Activated CD8-positive, alpha-beta T cell treated with anti-CD3 and anti-CD28 coated beads for 36 hours (primary cell): ENCODE data around the gene ABCD1. TPM values are rescaled to one million over a fixed set of nuclear protein-coding genes. Genes with fewer than 3 reads are reported as not detected.
A peak's percentile ranks its signal among the peaks of the same experiment; 100 is the strongest.
"Not testable (repeated sequence)": the region's sequence is repeated elsewhere in the genome, so short reads cannot be mapped to it uniquely, and the experiment has no call there.

Experiments used
- ATAC-seq: fragments of 200-7000 bp; cut with Tn5 transposase; one replicate; pipeline ENCODE4 v1.10.0; 2021; ENCODE audit warnings: mild to moderate bottlenecking, moderate library complexity
- CTCF ChIA-PET: fragments of 350-600 bp; sonication (Branson Sonifier 250); formaldehyde crosslinking; loops from one replicate; lab custom pipeline; 2021; ENCODE audit warnings: antibody characterized with exemption; lab: Charles Lee
- POLR2A ChIA-PET: fragments of 350-600 bp; sonication (Branson Sonifier 250); formaldehyde crosslinking; loops from one replicate; lab custom pipeline; 2021; ENCODE audit warnings: antibody characterized with exemption; lab: Charles Lee
- DNase-seq: peaks from one replicate; pipeline ENCODE4 v3.0.0-alpha.2; 2020
- H3K27ac Mint-ChIP-seq: one replicate; pipeline ENCODE4 v1.8.0; 2021; ENCODE audit warnings: mild to moderate bottlenecking, mixed read lengths
- H3K27me3 Mint-ChIP-seq: one replicate; pipeline ENCODE4 v1.8.0; 2021; ENCODE audit warnings: mixed read lengths
- H3K36me3 Mint-ChIP-seq: one replicate; pipeline ENCODE4 v1.8.0; 2021; ENCODE audit warnings: low read depth, mixed read lengths
- H3K4me1 Mint-ChIP-seq: one replicate; pipeline ENCODE4 v1.8.0; 2021; ENCODE audit warnings: low read depth, mixed read lengths
- H3K4me3 Mint-ChIP-seq: one replicate; pipeline ENCODE4 v1.8.0; 2021; ENCODE audit warnings: mild to moderate bottlenecking, moderate library complexity, mixed read lengths
- H3K9me3 Mint-ChIP-seq: one replicate; pipeline ENCODE4 v1.8.0; 2021; ENCODE audit warnings: mixed read lengths
- intact Hi-C: fragments of 100-400 bp; cut with micrococcal nuclease; formaldehyde crosslinking; loops from one replicate; pipeline ENCODE4 v1.10.0; 2022
- total RNA-seq, 2 experiments: library from RNA; stranded (reverse); gene quantifications; one replicate each; pipeline ENCODE4 v1.2.3, GENCODE V29; 2021
- TF ChIP-seq, protein P1 (sequence below): fragments of 200-600 bp; IDR thresholded peaks from one replicate; pipeline ENCODE4 v1.8.0; 2022; ENCODE audit warnings: antibody characterized with exemption, mild to moderate bottlenecking

Gene ABCD1
- total RNA-seq, 2 experiments from 2014 or later: 3.9 to 4.4 TPM

DNA sequence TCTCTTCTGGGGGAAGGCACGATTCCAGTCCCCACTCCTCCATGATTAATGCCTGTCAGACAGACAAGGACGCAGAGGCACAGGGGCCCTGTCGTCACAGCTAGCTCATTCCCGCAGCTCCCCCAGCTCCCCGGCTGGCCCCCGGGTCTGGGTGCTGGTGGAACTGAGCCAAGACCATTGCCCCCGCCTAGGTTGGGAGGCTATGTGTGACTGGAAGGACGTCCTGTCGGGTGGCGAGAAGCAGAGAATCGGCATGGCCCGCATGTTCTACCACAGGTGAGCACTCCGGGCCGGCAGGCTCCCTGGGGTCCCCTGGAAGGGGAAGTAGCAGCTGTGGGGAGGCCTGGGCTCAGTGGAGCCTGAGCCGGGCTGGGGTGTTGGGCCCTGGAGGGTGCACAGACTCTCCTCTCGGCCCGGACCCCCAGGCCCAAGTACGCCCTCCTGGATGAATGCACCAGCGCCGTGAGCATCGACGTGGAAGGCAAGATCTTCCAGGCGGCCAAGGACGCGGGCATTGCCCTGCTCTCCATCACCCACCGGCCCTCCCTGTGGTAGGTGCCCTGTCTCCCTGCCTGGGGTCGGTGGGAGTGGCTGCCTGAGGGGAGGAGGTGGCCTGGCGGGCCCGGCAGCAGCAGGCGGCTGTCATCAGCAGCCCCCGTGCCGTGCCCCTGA is 18.3 kb downstream of the ABCD1 start:
- intact Hi-C loops, POLR2A ChIA-PET, H3K9me3 Mint-ChIP-seq, H3K27me3 Mint-ChIP-seq, H3K4me3 Mint-ChIP-seq, DNase-seq, H3K27ac Mint-ChIP-seq, CTCF ChIA-PET, H3K36me3 Mint-ChIP-seq, ATAC-seq: not testable (repeated sequence)
- H3K4me1 Mint-ChIP-seq: peaks cover 13% of the 10 kb centered on the region

DNA sequence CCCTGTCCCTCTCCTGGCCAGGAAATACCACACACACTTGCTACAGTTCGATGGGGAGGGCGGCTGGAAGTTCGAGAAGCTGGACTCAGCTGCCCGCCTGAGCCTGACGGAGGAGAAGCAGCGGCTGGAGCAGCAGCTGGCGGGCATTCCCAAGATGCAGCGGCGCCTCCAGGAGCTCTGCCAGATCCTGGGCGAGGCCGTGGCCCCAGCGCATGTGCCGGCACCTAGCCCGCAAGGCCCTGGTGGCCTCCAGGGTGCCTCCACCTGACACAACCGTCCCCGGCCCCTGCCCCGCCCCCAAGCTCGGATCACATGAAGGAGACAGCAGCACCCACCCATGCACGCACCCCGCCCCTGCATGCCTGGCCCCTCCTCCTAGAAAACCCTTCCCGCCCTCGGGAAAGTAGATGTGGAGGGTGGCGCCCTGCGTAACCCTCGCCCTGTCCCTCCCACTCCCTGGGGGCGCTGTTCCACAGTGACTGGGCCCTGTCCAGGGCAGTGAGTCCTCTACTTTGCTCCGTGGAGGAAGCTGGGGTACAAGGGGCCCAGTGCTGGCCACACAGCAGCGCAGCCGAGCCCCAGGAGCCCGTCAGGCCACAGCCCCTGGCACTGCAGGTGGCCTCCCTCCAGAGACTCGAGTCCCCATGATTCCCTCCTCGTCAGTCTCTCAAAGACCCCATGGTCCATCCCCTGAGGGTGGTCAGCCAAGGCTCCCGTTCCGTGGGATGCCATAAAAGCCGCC is 19.0 kb downstream of the ABCD1 start:
- H3K27me3 Mint-ChIP-seq, intact Hi-C loops, ATAC-seq, H3K27ac Mint-ChIP-seq, H3K4me3 Mint-ChIP-seq, CTCF ChIA-PET, H3K36me3 Mint-ChIP-seq, DNase-seq, H3K9me3 Mint-ChIP-seq, POLR2A ChIA-PET: not testable (repeated sequence)
- H3K4me1 Mint-ChIP-seq: peaks cover 13% of the 10 kb centered on the region

DNA sequence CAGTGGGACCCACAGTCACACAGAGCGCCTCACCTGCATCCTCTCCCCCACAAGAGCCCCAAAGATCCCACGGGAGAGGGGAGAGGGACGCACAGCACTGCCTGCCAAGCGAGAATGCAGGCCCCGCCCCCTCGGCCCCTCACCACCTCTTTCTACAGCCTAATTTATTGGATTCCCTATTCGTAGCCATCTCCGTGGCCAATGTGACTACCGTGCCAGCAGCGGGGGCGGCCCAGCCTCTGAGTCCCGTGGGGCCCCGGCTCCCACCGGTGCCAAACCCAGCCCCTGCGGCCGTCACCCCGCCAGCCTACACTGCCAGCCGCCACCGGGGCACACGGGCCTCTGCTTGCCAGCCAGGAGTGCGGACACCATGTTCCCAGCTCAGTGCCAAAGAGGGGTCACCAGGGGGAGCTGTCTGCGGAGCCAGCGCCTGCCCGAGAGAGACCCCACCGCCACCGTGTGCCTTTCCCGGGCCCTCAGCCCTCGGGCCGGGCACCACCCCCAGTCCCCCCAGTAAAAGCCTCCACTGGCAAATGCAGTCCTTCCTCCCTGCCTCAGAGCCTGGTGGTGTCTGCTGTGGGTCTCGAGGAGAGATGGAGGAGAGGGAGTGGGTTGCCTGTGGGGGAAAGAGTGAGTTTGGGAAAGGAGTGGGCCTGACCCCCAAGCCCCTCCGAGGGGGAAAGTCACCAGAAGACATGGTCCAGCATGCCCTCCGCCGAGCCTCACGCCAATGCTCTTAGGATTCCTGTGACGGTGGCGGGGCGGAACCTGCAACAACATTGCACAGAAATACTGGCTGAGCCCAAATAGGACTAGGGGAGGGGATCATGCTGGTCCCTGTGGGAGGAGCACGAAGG is 19.8 kb downstream of the ABCD1 start:
- no peak overlapping the region for H3K4me3 Mint-ChIP-seq
- H3K9me3 Mint-ChIP-seq: no peaks in the 10 kb centered on the region
- ATAC-seq (no peak), DNase-seq (no peak)
- no peak overlapping the region for H3K27ac Mint-ChIP-seq
- no peaks in the 10 kb centered on the region for H3K36me3 Mint-ChIP-seq
- CTCF ChIA-PET: no interaction called here
- TF ChIP-seq, protein P1, sequence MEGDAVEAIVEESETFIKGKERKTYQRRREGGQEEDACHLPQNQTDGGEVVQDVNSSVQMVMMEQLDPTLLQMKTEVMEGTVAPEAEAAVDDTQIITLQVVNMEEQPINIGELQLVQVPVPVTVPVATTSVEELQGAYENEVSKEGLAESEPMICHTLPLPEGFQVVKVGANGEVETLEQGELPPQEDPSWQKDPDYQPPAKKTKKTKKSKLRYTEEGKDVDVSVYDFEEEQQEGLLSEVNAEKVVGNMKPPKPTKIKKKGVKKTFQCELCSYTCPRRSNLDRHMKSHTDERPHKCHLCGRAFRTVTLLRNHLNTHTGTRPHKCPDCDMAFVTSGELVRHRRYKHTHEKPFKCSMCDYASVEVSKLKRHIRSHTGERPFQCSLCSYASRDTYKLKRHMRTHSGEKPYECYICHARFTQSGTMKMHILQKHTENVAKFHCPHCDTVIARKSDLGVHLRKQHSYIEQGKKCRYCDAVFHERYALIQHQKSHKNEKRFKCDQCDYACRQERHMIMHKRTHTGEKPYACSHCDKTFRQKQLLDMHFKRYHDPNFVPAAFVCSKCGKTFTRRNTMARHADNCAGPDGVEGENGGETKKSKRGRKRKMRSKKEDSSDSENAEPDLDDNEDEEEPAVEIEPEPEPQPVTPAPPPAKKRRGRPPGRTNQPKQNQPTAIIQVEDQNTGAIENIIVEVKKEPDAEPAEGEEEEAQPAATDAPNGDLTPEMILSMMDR: peak; percentile 25
- intact Hi-C loops: no loop called here
- peaks cover 4% of the 10 kb centered on the region for H3K27me3 Mint-ChIP-seq
- POLR2A ChIA-PET: no interaction called here
- H3K4me1 Mint-ChIP-seq: peaks cover 13% of the 10 kb centered on the region

DNA sequence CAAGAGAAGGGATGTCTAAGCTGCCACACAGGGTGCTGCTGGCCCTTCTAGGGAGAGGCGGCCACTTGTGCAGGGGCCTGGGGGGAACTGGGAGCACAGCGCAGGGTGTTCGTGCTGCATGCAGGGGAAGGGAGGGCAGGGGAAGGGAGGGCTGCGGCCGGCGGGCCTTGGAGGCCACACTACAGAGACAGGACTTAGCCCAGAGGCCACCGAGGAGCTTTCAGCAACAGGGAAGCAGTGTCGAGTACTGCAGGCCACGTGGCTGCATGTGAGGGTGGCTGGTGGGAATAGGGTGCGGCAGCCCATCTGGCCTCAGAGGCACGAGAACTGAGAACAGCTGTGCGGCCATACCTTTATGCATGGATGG is 20.4 kb downstream of the ABCD1 start:
- POLR2A ChIA-PET, DNase-seq, H3K27ac Mint-ChIP-seq, ATAC-seq, H3K36me3 Mint-ChIP-seq, H3K9me3 Mint-ChIP-seq, CTCF ChIA-PET, H3K27me3 Mint-ChIP-seq, H3K4me3 Mint-ChIP-seq, intact Hi-C loops: not testable (repeated sequence)
- H3K4me1 Mint-ChIP-seq: peaks cover 11% of the 10 kb centered on the region

DNA sequence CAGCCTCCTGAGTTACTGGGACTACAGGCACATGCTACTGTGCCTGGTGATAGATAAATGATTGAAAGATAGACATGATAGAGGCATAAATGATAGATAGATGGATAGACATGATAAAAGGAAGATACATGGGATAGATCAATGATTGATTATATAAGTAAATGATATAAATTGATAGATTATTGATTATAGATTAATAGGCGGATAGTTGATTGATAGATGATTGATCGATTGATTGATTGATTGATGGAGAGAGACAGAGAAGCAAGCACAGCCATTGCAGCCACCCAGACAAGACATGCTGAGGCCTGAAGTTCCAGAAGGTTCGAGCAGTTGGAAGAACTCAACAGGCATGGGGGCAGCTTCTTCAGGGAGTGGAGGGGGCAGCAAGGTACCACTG is 21.7 kb downstream of the ABCD1 start:
- Mint-ChIP-seq H3K4me3 (no peak overlapping the region), H3K9me3 (no peaks in the 10 kb centered on the region), H3K27ac (no peak overlapping the region), H3K4me1 (peaks cover 4% of the 10 kb centered on the region), H3K27me3 (peaks cover 4% of the 10 kb centered on the region), H3K36me3 (no peaks in the 10 kb centered on the region)
- ChIA-PET CTCF (no interaction called here), POLR2A (no interaction called here)
- intact Hi-C loops: no loop called here
- DNase-seq (no peak), ATAC-seq (no peak)
- TF ChIP-seq, protein P1: no peak

DNA sequence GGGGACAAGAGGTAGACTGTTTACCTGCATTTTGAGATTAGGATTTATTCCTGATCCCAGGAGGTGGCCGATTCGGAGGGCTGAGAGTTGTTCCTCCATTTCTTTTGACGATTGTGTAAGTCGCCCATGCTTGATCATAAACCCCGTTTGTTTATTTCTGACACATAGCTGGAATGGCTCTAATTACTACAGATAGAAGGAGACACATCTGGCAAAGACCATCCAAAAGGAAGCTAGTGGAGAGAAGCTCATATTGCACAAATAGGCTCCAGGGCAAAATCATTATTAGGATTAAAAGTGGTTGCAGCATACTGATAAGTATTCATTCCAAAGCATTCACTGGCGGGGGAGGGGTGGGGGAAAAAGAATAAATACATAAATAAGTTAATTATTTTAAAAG is 22.3 kb downstream of the ABCD1 start:
- H3K27me3 Mint-ChIP-seq, POLR2A ChIA-PET, intact Hi-C loops: not testable (repeated sequence)

DNA sequence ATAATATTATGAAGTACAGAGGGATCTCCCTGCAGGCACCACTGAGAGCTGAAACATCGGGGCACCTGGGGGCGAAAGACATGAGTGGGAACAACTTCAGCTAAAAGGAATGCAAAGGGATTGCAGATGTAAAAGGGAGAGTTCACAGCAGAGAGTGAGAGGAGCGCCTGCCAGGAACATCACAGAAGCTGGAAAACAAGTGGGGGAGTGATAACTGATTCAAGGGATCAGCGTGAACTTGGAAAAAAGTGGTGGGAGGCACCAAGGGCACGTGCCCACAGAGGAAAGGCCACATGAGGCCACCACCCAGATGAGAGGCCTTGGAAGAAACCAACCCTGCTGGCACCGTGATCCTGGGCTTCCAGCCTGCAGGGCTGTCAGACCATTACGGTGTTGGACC is 24.4 kb downstream of the ABCD1 start:
- H3K27me3 Mint-ChIP-seq, ATAC-seq, H3K4me3 Mint-ChIP-seq, POLR2A ChIA-PET, H3K9me3 Mint-ChIP-seq, H3K27ac Mint-ChIP-seq, H3K36me3 Mint-ChIP-seq, intact Hi-C loops, DNase-seq, H3K4me1 Mint-ChIP-seq: not testable (repeated sequence)
- CTCF ChIA-PET: interaction anchor here (1.2 kb wide), 1 partner anchor 15 kb away, joined by 3 read pairs; the partner anchor contains the start of gene PLXNB3

More for the DNA sequence above, 22.3 kb downstream of the ABCD1 start:
- H3K36me3 Mint-ChIP-seq, DNase-seq, ATAC-seq, H3K27ac Mint-ChIP-seq, H3K9me3 Mint-ChIP-seq, H3K4me1 Mint-ChIP-seq, H3K4me3 Mint-ChIP-seq, CTCF ChIA-PET: not testable (repeated sequence)
